H9 (cell line): ENCODE results near the gene EFCC1. TPM values are rescaled to one million over a fixed set of nuclear protein-coding genes. Genes with fewer than 3 reads are reported as not detected.

Experiments
- DNase-seq: peaks from one replicate; pipeline ENCODE4 v3.0.0-alpha.2; 2017
- H2AFZ ChIP-seq: one replicate; pipeline ENCODE4 v1.6.1; 2013; ENCODE audit warnings: mild to moderate bottlenecking, low read length, control low read depth, moderate library complexity
- H2AK5ac ChIP-seq: 2 replicates; pipeline ENCODE4 v1.6.1; 2013; ENCODE audit warnings: low read length, control low read depth, mixed read lengths; ENCODE audit not compliant: insufficient read length
- H2BK120ac ChIP-seq: one replicate; pipeline ENCODE4 v1.6.1; 2013; ENCODE audit warnings: low read depth, mild to moderate bottlenecking, low read length, control low read depth, inconsistent platforms; ENCODE audit not compliant: poor library complexity, severe bottlenecking
- H2BK12ac ChIP-seq: 2 replicates; pipeline ENCODE4 v1.6.1; 2013; ENCODE audit warnings: low read length, control low read depth, mixed read lengths, low read depth; ENCODE audit not compliant: insufficient read length
- H2BK15ac ChIP-seq: 2 replicates; pipeline ENCODE4 v1.6.1; 2013; ENCODE audit warnings: low read depth, low read length, control low read depth
- H2BK20ac ChIP-seq: one replicate; pipeline ENCODE4 v1.6.1; 2013; ENCODE audit warnings: low read depth, mild to moderate bottlenecking, low read length, control low read depth, inconsistent platforms; ENCODE audit not compliant: poor library complexity, severe bottlenecking
- H2BK5ac ChIP-seq: 2 replicates; pipeline ENCODE4 v1.6.1; 2013; ENCODE audit warnings: low read length, control low read depth, mixed read lengths; ENCODE audit not compliant: insufficient read length
- H3K14ac ChIP-seq: 2 replicates; pipeline ENCODE4 v1.6.1; 2013; ENCODE audit warnings: low read length, control low read depth; ENCODE audit not compliant: insufficient read depth
- H3K18ac ChIP-seq: 2 replicates; pipeline ENCODE4 v1.6.1; 2013; ENCODE audit warnings: low read depth, mild to moderate bottlenecking, mixed read lengths, low read length, control low read depth; ENCODE audit not compliant: insufficient read length
- H3K23ac ChIP-seq: 2 replicates; pipeline ENCODE4 v1.6.1; 2013; ENCODE audit warnings: low read length, control low read depth, mixed read lengths, low read depth; ENCODE audit not compliant: insufficient read length
- H3K23me2 ChIP-seq: 2 replicates; pipeline ENCODE4 v1.6.1; 2013; ENCODE audit warnings: low read depth, mild to moderate bottlenecking, mixed read lengths, low read length, control low read depth; ENCODE audit not compliant: insufficient read length, poor library complexity, severe bottlenecking
- H3K27ac ChIP-seq: 2 replicates; pipeline ENCODE4 v1.5.1; 2013; ENCODE audit warnings: low read length, control low read depth, mixed read lengths, low read depth; ENCODE audit not compliant: insufficient read length
- H3K27me3 ChIP-seq: 2 replicates; pipeline ENCODE4 v1.6.1; 2013; ENCODE audit warnings: low read length, control low read depth, inconsistent platforms; ENCODE audit not compliant: insufficient read depth
- H3K4ac ChIP-seq: 2 replicates; pipeline ENCODE4 v1.6.1; 2013; ENCODE audit warnings: low read depth, mild to moderate bottlenecking, control low read depth, inconsistent platforms, low read length, moderate library complexity
- H3K4me1 ChIP-seq: 2 replicates; pipeline ENCODE4 v1.6.1; 2013; ENCODE audit warnings: low read length, control low read depth, inconsistent platforms; ENCODE audit not compliant: insufficient read depth
- H3K4me2 ChIP-seq: 2 replicates; pipeline ENCODE4 v1.6.1; 2013; ENCODE audit warnings: low read length, control low read depth, mixed read lengths; ENCODE audit not compliant: insufficient read length, insufficient read depth
- H3K56ac ChIP-seq: 2 replicates; pipeline ENCODE4 v1.6.1; 2013; ENCODE audit warnings: low read depth, mild to moderate bottlenecking, mixed read lengths, low read length, control low read depth; ENCODE audit not compliant: insufficient read length
- H3K79me1 ChIP-seq: 2 replicates; pipeline ENCODE4 v1.6.1; 2013; ENCODE audit warnings: low read depth, mild to moderate bottlenecking, moderate library complexity, low read length, control low read depth, inconsistent platforms; ENCODE audit not compliant: insufficient read depth, poor library complexity, severe bottlenecking
- H3K79me2 ChIP-seq: 2 replicates; pipeline ENCODE4 v1.6.1; 2013; ENCODE audit warnings: low read length, control low read depth, inconsistent platforms; ENCODE audit not compliant: insufficient read depth
- H3K9ac ChIP-seq: 2 replicates; pipeline ENCODE4 v1.6.1; 2013; ENCODE audit warnings: low read length, control low read depth, mixed read lengths; ENCODE audit not compliant: insufficient read length; ENCODE audit errors: extremely low read depth
- H3K9me3 ChIP-seq: one replicate; pipeline ENCODE4 v1.6.1; 2013; ENCODE audit warnings: low read depth, low read length, inconsistent platforms; ENCODE audit not compliant: control insufficient read depth
- H3T11ph ChIP-seq: one replicate; pipeline ENCODE4 v1.6.1; 2013; ENCODE audit warnings: mild to moderate bottlenecking, low read length, control low read depth, inconsistent platforms
- H4K20me1 ChIP-seq: one replicate; pipeline ENCODE4 v1.6.1; 2013; ENCODE audit not compliant: control insufficient read depth, insufficient read length, insufficient read depth
- H4K5ac ChIP-seq: 2 replicates; pipeline ENCODE4 v1.6.1; 2013; ENCODE audit warnings: low read depth, mild to moderate bottlenecking, mixed read lengths, low read length, control low read depth; ENCODE audit not compliant: insufficient read length
- H4K8ac ChIP-seq: replicated peaks from 2 replicates; pipeline ENCODE4 v1.6.1; 2013; ENCODE audit warnings: low read length, control low read depth, mixed read lengths, low read depth; ENCODE audit not compliant: insufficient read length
- H4K91ac ChIP-seq: 2 replicates; pipeline ENCODE4 v1.6.1; 2013; ENCODE audit warnings: low read depth, mild to moderate bottlenecking, moderate library complexity, mixed read lengths, low read length, control low read depth; ENCODE audit not compliant: insufficient read length
- H3K27ac Mint-ChIP-seq, 3 experiments: 2 replicates in 2 of 3; 3 replicates in 1 of 3; pipeline ENCODE4 v1.8.0; 2020 to 2021; ENCODE audit warnings: mixed read lengths in 3 of 3, mild to moderate bottlenecking in 1 of 3, moderate library complexity in 1 of 3
- H3K27me3 Mint-ChIP-seq: 2 replicates; pipeline ENCODE4 v1.8.0; 2021; ENCODE audit warnings: low read depth, mild to moderate bottlenecking, moderate library complexity, mixed read lengths
- H3K36me3 Mint-ChIP-seq, 3 experiments: 2 replicates in 2 of 3; 3 replicates in 1 of 3; pipeline ENCODE4 v1.8.0; 2020 to 2021; ENCODE audit warnings: low read depth in 3 of 3, mixed read lengths in 3 of 3; ENCODE audit not compliant: insufficient read depth in 1 of 3
- H3K4me1 Mint-ChIP-seq, 2 experiments: 2 replicates each; pipeline ENCODE4 v1.8.0; 2020; ENCODE audit warnings: mixed read lengths in 2 of 2
- H3K4me3 Mint-ChIP-seq, 2 experiments: 2 replicates in 1 of 2; 3 replicates in 1 of 2; pipeline ENCODE4 v1.8.0; 2020 to 2021; ENCODE audit warnings: mild to moderate bottlenecking in 2 of 2, mixed read lengths in 2 of 2, moderate library complexity in 1 of 2
- H3K9me3 Mint-ChIP-seq, 2 experiments: 2 replicates in 1 of 2; 3 replicates in 1 of 2; pipeline ENCODE4 v1.8.0; 2020; ENCODE audit warnings: mild to moderate bottlenecking in 2 of 2, mixed read lengths in 2 of 2, moderate library complexity in 1 of 2
- CTCF ChIP-seq: fragments of 200-600 bp; sonication (generic); conservative IDR thresholded peaks from 3 replicates; pipeline ENCODE4 v1.8.0; 2021; ENCODE audit warnings: antibody characterized with exemption, mild to moderate bottlenecking
- WGBS: extraction: QIAGEN DNeasy Blood & Tissue Kit; methylation state at CpG from one replicate; pipeline ENCODE4 v1.1.7; 2013; ENCODE audit warnings: missing lambda C conversion rate, low lambda C conversion rate, mixed read lengths; ENCODE audit not compliant: insufficient read length; ENCODE audit errors: extremely low coverage; 5-methylcytosine and 5-hydroxymethylcytosine counted together
- total RNA-seq: library from RNA; stranded (reverse); gene quantifications from 2 replicates; pipeline ENCODE4 v1.2.1, GENCODE V29; 2021

The EFCC1 gene
- total RNA-seq, 1 experiment from 2014 or later = 0.09 TPM

GRCh38 chr3:129015388-129016105, 14.4 kb downstream of the EFCC1 start:
- Histone ChIP-seq H4K5ac (no peak overlapping the region), H3K9ac (no peak overlapping the region), H4K91ac (no peak overlapping the region), H3K9me3 (no peaks in the 10 kb centered on the region), H2BK120ac (no peak overlapping the region), H3K23ac (no peak overlapping the region), H3K27me3 (no peaks in the 10 kb centered on the region), H4K8ac (no peak overlapping the region), H2BK15ac (no peak overlapping the region), H3T11ph (no peak overlapping the region), H3K4me1 (no peaks in the 10 kb centered on the region), H2AK5ac (no peak overlapping the region), H2BK12ac (no peak overlapping the region), H2BK5ac (no peak overlapping the region), H3K79me2 (no peaks in the 10 kb centered on the region), H3K4ac (no peak overlapping the region), H3K4me2 (no peak overlapping the region), H3K27ac (no peak overlapping the region), H3K79me1 (no peaks in the 10 kb centered on the region), H2BK20ac (no peak overlapping the region), H3K23me2 (no peaks in the 10 kb centered on the region), H2AFZ (no peak overlapping the region), H3K56ac (no peak overlapping the region), H3K14ac (peak overlapping the region; percentile 50; the same call in 1 of the 2 replicates), H4K20me1 (no peaks in the 10 kb centered on the region), H3K18ac (no peak overlapping the region)
- Mint-ChIP-seq H3K36me3 (no peaks in the 10 kb centered on the region), H3K27ac (no peak overlapping the region; a peak in 1 of 7 replicates), H3K4me1 (peaks cover 2 to 15% of the 10 kb centered on the region in 2 experiments), H3K4me3 (no peak overlapping the region), H3K9me3 (no peaks in the 10 kb centered on the region), H3K27me3 (peaks cover 9% of the 10 kb centered on the region)
- no CpG with 5 or more reads among the region's 19 CpGs for WGBS
- TF ChIP-seq CTCF = no peak
- DNase-seq = no peak
